Suprapubic skin (tissue), 4 donors: ENCODE measurements around the gene SIL1.

Experiments used
- POLR2A ChIP-seq, 2 donors: fragments of 450-650 bp; IDR thresholded peaks; one replicate each; pipeline ENCODE4 v1.6.1; 2017; ENCODE audit warnings: antibody characterized with exemption in 2 of 2, mild to moderate bottlenecking in 2 of 2, moderate library complexity in 2 of 2
- POLR2AphosphoS5 ChIP-seq, 3 donors: sonication (generic); formaldehyde crosslinking; IDR thresholded peaks; one replicate each; pipeline ENCODE4 v1.6.1; 2017; ENCODE audit warnings: antibody characterized with exemption in 3 of 3
- TF ChIP-seq, protein P1 (sequence below), 2 donors: fragments of 200-600 bp in 1 of 2; fragments of 450-650 bp in 1 of 2; sonication (generic) in 1 of 2; IDR thresholded peaks; one replicate each; pipeline ENCODE4 v1.5.1; 2016 to 2019; ENCODE audit warnings: antibody characterized with exemption in 2 of 2, mild to moderate bottlenecking in 1 of 2, moderate library complexity in 1 of 2

DNA sequence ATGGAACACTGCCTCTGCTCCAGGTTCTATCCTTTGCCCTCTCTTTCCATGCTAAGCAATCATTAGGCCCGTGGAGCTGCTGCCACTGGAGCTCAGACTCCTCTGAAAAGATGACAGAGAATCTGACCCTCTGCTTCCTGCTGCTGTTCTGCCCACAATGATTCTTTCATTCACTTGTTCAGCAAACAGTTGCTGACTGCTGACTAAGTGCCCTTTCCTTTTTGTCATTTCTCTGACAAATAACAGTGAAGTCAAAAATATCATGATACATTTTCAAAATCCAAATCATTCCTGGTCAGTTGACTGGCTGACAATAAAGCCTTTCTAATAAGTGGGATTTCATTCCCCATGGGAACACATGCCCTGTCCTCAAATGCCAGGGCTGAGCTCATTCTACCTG, 110.1 kb downstream of the SIL1 start:
- no peak for TF ChIP-seq POLR2A (IDR thresholded peaks at IDR 0.05)
- TF ChIP-seq, protein P1, sequence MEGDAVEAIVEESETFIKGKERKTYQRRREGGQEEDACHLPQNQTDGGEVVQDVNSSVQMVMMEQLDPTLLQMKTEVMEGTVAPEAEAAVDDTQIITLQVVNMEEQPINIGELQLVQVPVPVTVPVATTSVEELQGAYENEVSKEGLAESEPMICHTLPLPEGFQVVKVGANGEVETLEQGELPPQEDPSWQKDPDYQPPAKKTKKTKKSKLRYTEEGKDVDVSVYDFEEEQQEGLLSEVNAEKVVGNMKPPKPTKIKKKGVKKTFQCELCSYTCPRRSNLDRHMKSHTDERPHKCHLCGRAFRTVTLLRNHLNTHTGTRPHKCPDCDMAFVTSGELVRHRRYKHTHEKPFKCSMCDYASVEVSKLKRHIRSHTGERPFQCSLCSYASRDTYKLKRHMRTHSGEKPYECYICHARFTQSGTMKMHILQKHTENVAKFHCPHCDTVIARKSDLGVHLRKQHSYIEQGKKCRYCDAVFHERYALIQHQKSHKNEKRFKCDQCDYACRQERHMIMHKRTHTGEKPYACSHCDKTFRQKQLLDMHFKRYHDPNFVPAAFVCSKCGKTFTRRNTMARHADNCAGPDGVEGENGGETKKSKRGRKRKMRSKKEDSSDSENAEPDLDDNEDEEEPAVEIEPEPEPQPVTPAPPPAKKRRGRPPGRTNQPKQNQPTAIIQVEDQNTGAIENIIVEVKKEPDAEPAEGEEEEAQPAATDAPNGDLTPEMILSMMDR (IDR thresholded peaks at IDR 0.05): no peak
- no peak for TF ChIP-seq POLR2AphosphoS5 (IDR thresholded peaks at IDR 0.05)
